ENCODE results near the gene PSMD11. TPM values are rescaled to one million over a fixed set of nuclear protein-coding genes. Genes with fewer than 3 reads are reported as not detected.
"Not testable (repeated sequence)": the region's sequence is repeated elsewhere in the genome, so short reads cannot be mapped to it uniquely, and the experiment has no call there.

PSMD11 gene
- total RNA-seq, 2 experiments from 2014 or later: 81.0 to 137 TPM

DNA sequence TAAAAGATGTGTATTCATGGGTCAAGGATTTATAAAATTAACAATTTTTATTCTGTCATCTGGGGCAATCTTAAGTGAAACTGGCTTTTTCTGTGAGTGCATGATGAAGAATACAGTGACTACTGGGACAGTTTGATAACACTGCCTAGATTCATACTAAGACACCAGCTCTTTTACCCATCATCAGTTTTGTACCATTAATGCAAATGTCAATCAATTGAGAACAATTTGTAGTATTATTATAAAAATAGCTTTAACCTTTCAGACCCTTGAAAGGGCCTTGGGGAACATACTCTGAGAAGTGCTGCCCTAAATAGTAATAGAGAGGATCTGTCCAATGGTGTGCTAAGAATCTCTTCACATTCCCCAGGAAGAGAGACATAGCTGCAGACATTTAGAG lies 45.4 kb upstream of the PSMD11 start:
- Histone ChIP-seq H3K4me1 (ENCODE audit: insufficient read depth, low read length, poor library complexity, severe bottlenecking) (no peaks in the 10 kb centered on the region), H3K4me2 (ENCODE audit: low read length) (no peak overlapping the region), H3K79me2 (ENCODE audit: insufficient read depth, low read depth, low read length) (no peaks in the 10 kb centered on the region), H3K9me2 (ENCODE audit: insufficient read depth, low read length) (no peaks in the 10 kb centered on the region), H4K20me1 (ENCODE audit: insufficient read depth, low read length) (no peaks in the 10 kb centered on the region), H3K36me3 (ENCODE audit: insufficient read depth, low read length) (no peaks in the 10 kb centered on the region), H3K9me3 (ENCODE audit: low read length) (no peaks in the 10 kb centered on the region), H3K4me3 (ENCODE audit: low read depth, low read length, poor library complexity, severe bottlenecking) (no peak overlapping the region), H2AFZ (ENCODE audit: low read length) (no peak overlapping the region), H3K27ac (ENCODE audit: low read depth, low read length, poor library complexity, severe bottlenecking) (no peak overlapping the region)
- POLR2A ChIA-PET: no interaction called here
- intact Hi-C loops (cut with micrococcal nuclease; ENCODE audit: unreplicated experiment): no loop called here
- no peak for DNase-seq (ENCODE audit: low spot score)
- TSS peak; percentile 40 for BruUV-seq (replicated peaks)
- TF ChIP-seq, protein P1, sequence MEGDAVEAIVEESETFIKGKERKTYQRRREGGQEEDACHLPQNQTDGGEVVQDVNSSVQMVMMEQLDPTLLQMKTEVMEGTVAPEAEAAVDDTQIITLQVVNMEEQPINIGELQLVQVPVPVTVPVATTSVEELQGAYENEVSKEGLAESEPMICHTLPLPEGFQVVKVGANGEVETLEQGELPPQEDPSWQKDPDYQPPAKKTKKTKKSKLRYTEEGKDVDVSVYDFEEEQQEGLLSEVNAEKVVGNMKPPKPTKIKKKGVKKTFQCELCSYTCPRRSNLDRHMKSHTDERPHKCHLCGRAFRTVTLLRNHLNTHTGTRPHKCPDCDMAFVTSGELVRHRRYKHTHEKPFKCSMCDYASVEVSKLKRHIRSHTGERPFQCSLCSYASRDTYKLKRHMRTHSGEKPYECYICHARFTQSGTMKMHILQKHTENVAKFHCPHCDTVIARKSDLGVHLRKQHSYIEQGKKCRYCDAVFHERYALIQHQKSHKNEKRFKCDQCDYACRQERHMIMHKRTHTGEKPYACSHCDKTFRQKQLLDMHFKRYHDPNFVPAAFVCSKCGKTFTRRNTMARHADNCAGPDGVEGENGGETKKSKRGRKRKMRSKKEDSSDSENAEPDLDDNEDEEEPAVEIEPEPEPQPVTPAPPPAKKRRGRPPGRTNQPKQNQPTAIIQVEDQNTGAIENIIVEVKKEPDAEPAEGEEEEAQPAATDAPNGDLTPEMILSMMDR (conservative IDR thresholded peaks at IDR 0.05; ENCODE audit: low read length): no peak
- no peak for TF ChIP-seq EZH2phosphoT487 (IDR thresholded peaks at IDR 0.05; ENCODE audit: borderline replicate concordance, low read depth, low read length)
- CTCF ChIA-PET (ENCODE audit: unreplicated experiment): no interaction called here

DNA sequence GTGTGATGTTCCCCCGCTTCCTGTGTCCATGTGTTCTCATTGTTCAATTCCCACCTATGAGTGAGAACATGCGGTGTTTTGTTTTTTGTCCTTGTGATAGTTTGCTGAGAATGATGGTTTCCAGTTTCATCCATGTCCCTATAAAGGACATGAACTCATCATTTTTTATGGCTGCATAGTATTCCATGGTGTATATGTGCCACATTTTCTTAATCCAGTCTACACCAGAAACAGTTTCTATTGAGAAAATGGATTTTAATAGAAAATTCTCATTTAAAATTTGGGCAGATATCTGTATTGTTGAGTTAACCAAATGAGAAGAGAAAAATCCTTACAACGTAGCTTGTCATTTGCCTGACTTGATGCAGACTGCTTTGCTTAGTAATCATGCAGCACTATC lies 34.2 kb upstream of the PSMD11 start:
- POLR2A ChIA-PET; intact Hi-C loops (cut with micrococcal nuclease; ENCODE audit: unreplicated experiment); H3K9me2 ChIP-seq (ENCODE audit: insufficient read depth, low read length); H3K36me3 ChIP-seq (ENCODE audit: insufficient read depth, low read length); H4K20me1 ChIP-seq (ENCODE audit: insufficient read depth, low read length); H2AFZ ChIP-seq (ENCODE audit: low read length); H3K79me2 ChIP-seq (ENCODE audit: insufficient read depth, low read depth, low read length); H3K9me3 ChIP-seq (ENCODE audit: low read length); H3K27ac ChIP-seq (ENCODE audit: low read depth, low read length, poor library complexity, severe bottlenecking); DNase-seq (ENCODE audit: low spot score); H3K4me3 ChIP-seq (ENCODE audit: low read depth, low read length, poor library complexity, severe bottlenecking); BruUV-seq (replicated peaks); H3K4me2 ChIP-seq (ENCODE audit: low read length); CTCF ChIA-PET (ENCODE audit: unreplicated experiment); H3K4me1 ChIP-seq (ENCODE audit: insufficient read depth, low read length, poor library complexity, severe bottlenecking): not testable (repeated sequence)

DNA sequence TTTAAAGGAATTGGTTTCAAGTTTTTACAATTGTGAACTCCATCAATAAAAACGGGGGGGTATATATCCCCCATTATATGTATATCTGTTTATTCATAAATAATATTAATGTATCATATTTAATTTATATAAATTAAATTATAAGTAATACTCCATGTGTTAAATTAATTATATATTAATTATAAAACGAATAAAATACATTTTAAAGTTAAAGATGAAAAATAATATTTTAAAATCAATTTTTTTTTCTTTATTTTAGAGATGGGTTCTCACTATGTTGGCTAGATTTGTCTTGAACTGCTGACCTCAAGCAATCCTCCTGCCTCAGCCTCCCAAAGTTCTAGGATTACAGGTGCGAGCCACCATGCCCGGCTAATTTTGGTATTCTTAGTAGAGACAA lies 17.4 kb upstream of the PSMD11 start:
- Histone ChIP-seq H3K9me3 (ENCODE audit: low read length) (peaks cover 15% of the 10 kb centered on the region), H2AFZ (ENCODE audit: low read length) (no peak overlapping the region), H3K9me2 (ENCODE audit: insufficient read depth, low read length) (no peaks in the 10 kb centered on the region), H3K4me1 (ENCODE audit: insufficient read depth, low read length, poor library complexity, severe bottlenecking) (no peaks in the 10 kb centered on the region), H3K4me2 (ENCODE audit: low read length) (no peak overlapping the region), H4K20me1 (ENCODE audit: insufficient read depth, low read length) (no peaks in the 10 kb centered on the region), H3K4me3 (ENCODE audit: low read depth, low read length, poor library complexity, severe bottlenecking) (no peak overlapping the region), H3K79me2 (ENCODE audit: insufficient read depth, low read depth, low read length) (no peaks in the 10 kb centered on the region), H3K36me3 (ENCODE audit: insufficient read depth, low read length) (no peaks in the 10 kb centered on the region), H3K27ac (ENCODE audit: low read depth, low read length, poor library complexity, severe bottlenecking) (no peak overlapping the region)
- no TSS peak for BruUV-seq (replicated peaks)
- CTCF ChIA-PET (ENCODE audit: unreplicated experiment): no interaction called here
- POLR2A ChIA-PET: no interaction called here
- DNase-seq (ENCODE audit: low spot score): no peak
- intact Hi-C loops (cut with micrococcal nuclease; ENCODE audit: unreplicated experiment): no loop called here
- TF ChIP-seq EZH2phosphoT487 (IDR thresholded peaks at IDR 0.05; ENCODE audit: borderline replicate concordance, low read depth, low read length): no peak
- TF ChIP-seq, protein P1 (conservative IDR thresholded peaks at IDR 0.05; ENCODE audit: low read length): no peak

Data from OCI-LY7 (cell line).